Coronary artery (tissue), 2 donors: ENCODE data around the gene UBE2C.

Experiments
- DNase-seq: peaks from one replicate; pipeline ENCODE4 v3.0.0-alpha.2; 2017; ENCODE audit warnings: low spot score
- H3K27ac ChIP-seq, 2 donors: fragments of 200-600 bp; sonication (generic); one replicate each; pipeline ENCODE4 v1.5.1; 2016 to 2019
- H3K4me3 ChIP-seq: fragments of 200-600 bp; sonication (generic); 2 replicates; pipeline ENCODE4 v1.5.1; 2016; ENCODE audit warnings: mild to moderate bottlenecking, moderate library complexity
- TF ChIP-seq, protein P1 (sequence below): fragments of 200-600 bp; sonication (generic); IDR thresholded peaks from one replicate; pipeline ENCODE4 v1.5.1; 2019; ENCODE audit warnings: antibody characterized with exemption

Gene UBE2C

DNA sequence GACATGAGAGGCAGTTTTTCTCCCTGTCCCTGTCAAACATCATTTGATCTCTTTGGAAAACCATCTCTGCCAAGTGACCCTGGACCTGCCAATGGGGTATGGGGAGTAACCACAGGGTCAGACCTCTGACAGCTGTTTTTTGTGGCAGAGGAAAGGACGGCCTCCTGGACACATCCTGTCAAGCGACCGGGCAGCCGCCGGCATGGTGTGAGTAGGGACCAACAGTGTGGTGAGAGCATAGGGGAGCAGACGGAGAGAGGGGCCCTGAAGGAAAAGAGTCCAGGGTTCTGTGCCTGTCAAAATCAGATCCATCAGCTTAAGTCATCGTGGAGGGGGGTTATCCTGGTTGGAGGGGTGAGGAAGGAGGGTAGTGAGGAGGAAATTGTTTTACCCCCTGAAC lies 10.6 kb upstream of the UBE2C start:
- no peak overlapping the region for H3K27ac ChIP-seq
- no peak for DNase-seq
- H3K4me3 ChIP-seq = no peak overlapping the region
- TF ChIP-seq, protein P1, sequence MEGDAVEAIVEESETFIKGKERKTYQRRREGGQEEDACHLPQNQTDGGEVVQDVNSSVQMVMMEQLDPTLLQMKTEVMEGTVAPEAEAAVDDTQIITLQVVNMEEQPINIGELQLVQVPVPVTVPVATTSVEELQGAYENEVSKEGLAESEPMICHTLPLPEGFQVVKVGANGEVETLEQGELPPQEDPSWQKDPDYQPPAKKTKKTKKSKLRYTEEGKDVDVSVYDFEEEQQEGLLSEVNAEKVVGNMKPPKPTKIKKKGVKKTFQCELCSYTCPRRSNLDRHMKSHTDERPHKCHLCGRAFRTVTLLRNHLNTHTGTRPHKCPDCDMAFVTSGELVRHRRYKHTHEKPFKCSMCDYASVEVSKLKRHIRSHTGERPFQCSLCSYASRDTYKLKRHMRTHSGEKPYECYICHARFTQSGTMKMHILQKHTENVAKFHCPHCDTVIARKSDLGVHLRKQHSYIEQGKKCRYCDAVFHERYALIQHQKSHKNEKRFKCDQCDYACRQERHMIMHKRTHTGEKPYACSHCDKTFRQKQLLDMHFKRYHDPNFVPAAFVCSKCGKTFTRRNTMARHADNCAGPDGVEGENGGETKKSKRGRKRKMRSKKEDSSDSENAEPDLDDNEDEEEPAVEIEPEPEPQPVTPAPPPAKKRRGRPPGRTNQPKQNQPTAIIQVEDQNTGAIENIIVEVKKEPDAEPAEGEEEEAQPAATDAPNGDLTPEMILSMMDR = no peak

DNA sequence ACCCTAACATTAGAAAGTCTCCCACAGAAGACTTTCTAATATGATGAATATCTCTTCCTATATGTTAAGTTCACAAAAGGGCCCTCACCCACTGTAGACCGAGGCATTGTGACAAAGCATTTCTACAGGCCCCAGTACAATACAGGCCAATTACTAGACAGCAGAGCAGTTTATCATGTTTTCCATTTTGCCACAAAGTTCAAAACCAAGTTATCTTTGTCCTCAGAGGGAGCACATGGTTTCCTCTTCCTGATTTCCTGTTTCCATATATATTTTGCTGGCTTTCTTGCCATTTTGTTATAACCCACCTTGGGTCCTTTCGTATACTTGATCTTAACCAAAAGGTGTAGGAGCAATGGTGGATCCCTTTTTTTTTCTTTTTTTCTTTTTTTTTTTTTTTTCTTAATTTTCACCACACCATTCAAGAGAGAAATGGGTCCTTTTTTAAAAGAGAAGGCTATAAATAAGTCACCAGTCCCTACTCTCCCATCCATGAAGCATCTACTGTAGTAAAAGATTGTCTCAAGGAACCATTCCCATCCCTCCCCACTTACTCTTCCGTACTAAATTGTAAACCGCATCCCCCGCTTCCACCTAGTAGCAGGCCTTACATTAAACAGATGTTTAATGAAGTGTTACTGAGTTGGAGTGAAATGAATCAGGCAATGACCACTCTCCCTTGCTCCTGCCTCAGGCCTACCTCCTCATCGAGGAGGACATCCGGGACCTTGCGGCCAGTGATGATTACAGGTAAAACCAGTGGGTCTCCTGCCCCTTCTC lies 2.1 kb upstream of the UBE2C start:
- no peak overlapping the region for H3K4me3 ChIP-seq
- no peak for DNase-seq
- H3K27ac ChIP-seq = no peak overlapping the region
- TF ChIP-seq, protein P1 = no peak

DNA sequence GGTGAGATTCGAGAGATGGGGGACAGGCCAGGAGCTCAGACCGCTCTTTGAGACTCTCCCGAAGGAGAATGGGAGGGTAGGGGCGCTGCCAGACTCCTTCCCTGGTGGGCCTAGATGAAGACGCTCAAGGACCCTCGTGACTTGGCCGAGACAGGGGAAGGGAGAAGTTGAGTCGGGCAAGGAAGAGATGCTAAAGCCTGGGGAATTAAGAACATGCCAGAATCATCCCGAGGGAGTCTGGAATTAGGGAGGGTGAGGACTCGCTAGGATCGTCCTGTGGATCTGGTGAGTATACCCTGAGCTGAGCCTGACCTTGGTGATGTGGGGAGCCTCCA lies 529 bp downstream of the UBE2C start:
- no peak for DNase-seq
- Histone ChIP-seq H3K4me3 (peak overlapping the region; percentile 70), H3K27ac (no peak overlapping the region)
- TF ChIP-seq, protein P1 = no peak

DNA sequence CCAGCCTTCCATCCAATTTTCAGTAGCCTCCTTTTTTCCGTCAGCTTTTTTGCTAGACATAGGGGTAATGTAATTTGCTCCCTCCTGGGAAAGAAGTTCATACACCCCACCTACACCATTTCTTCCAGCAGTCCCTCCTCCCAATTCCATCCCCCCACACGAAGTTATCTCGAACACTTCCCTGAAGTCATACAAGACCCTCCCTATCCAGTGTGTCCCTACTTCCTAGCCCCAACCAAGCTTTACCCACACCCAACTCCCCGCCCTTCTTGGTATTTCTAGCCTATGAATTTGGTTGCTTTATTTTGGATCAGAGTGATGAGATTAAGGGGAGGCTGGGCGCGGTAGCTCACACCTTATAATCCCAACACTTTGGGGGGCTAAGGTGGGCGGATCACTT lies 1.0 kb downstream of the UBE2C start:
- TF ChIP-seq, protein P1 = no peak
- no peak for DNase-seq
- Histone ChIP-seq H3K4me3 (no peak overlapping the region), H3K27ac (no peak overlapping the region)

DNA sequence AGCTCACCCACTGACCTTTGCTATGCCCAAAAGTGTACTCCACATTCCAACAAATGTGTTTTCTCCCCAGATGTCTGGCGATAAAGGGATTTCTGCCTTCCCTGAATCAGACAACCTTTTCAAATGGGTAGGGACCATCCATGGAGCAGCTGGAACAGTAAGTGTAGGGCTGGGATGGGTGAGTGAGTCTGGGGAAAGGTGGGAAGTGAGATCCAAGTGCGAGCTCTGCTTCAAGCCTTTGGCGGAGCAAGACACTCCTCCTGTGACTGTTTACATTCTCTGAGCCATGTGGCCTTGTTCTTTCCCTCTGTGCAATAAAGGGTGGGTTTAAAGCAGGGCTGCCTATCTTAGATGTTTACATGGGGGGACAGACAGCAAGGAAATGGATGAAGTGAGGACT lies 1.9 kb downstream of the UBE2C start:
- H3K4me3 ChIP-seq = no peak overlapping the region
- TF ChIP-seq, protein P1 = no peak
- H3K27ac ChIP-seq = no peak overlapping the region
- DNase-seq = no peak

DNA sequence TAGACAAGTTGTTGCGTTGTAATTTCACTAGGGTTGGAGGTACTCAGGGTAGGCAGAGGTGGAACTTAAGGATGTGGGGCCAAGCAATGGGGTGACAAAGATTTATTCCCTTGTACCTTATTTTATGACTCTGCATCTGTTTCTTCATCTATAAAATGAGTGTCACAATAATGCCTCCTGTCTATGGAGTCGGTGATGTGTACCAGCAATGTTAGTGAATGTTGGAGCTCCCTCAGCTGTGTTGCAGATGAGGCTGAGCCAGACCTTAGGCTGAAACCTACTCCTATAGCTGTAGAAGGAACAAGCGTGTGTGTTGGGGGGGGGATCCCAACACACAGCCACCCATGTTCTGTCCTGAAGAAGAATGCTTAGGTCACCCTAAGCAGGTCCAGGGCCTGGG lies 4.5 kb downstream of the UBE2C start:
- TF ChIP-seq, protein P1 = no peak
- no peak overlapping the region for H3K4me3 ChIP-seq
- peak overlapping the region; percentile 65 to 81 for H3K27ac ChIP-seq
- DNase-seq = no peak
